Vagina (tissue), 2 donors: ENCODE data around the gene ARL5A.

Experiments
- POLR2A ChIP-seq, 2 donors: fragments of 450-650 bp; IDR thresholded peaks; one replicate each; pipeline ENCODE4 v1.6.1; 2017; ENCODE audit warnings: antibody characterized with exemption in 2 of 2, mild to moderate bottlenecking in 2 of 2, moderate library complexity in 2 of 2
- POLR2AphosphoS5 ChIP-seq, 2 donors: sonication (generic); formaldehyde crosslinking; IDR thresholded peaks; one replicate each; pipeline ENCODE4 v1.9.0; 2017; ENCODE audit warnings: antibody characterized with exemption in 2 of 2, mild to moderate bottlenecking in 2 of 2, low read depth in 1 of 2; ENCODE audit not compliant: insufficient read depth in 1 of 2
- TF ChIP-seq, protein P1 (sequence below), 3 experiments: fragments of 450-650 bp in 2 of 3; fragments of 200-600 bp in 1 of 3; sonication (generic) in 1 of 3; IDR thresholded peaks; one replicate each; pipeline ENCODE4 v1.5.1; 2017 to 2019; ENCODE audit warnings: antibody characterized with exemption in 3 of 3, mild to moderate bottlenecking in 2 of 3, moderate library complexity in 2 of 3

DNA sequence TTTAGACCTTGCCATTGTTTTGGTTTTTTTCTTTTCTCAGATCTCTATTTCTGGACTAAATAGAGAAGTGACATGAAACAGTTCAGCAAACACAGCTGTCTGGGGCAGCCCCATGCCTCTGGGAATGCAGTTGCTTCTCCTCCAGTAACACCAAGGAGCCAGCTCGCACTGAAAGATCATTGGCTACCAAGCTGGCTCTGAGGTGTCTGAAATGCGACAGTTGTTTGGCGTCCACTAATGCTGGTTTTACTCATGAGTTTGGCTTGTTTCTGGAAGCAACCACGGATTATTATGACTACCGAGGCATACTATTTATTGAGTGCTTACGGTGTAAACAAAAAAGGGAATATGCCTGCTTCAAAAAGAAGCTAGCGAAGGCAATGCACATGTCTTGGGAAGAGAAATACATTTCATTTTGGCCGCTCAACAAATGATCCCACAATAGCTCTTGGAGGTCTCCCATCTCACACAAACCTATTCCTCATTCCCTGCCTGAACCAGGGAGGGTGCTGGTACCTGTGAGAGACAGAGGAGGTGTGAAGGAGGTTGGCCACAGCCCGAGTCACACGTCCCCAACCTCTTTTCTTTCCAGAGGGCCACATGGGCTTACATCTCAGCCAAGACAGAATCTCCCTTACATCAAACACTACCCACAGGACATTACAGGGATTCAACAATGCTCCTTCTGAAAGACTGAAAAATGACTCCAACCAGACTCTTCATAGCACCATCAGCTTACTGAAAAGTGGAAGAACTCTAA lies 56.4 kb downstream of the ARL5A start:
- TF ChIP-seq, protein P1, sequence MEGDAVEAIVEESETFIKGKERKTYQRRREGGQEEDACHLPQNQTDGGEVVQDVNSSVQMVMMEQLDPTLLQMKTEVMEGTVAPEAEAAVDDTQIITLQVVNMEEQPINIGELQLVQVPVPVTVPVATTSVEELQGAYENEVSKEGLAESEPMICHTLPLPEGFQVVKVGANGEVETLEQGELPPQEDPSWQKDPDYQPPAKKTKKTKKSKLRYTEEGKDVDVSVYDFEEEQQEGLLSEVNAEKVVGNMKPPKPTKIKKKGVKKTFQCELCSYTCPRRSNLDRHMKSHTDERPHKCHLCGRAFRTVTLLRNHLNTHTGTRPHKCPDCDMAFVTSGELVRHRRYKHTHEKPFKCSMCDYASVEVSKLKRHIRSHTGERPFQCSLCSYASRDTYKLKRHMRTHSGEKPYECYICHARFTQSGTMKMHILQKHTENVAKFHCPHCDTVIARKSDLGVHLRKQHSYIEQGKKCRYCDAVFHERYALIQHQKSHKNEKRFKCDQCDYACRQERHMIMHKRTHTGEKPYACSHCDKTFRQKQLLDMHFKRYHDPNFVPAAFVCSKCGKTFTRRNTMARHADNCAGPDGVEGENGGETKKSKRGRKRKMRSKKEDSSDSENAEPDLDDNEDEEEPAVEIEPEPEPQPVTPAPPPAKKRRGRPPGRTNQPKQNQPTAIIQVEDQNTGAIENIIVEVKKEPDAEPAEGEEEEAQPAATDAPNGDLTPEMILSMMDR (IDR thresholded peaks at IDR 0.05), result no peak
- TF ChIP-seq POLR2A (IDR thresholded peaks at IDR 0.05) (no peak), POLR2AphosphoS5 (IDR thresholded peaks at IDR 0.05; ENCODE audit: insufficient read depth in 1 of 2, low read depth in 1 of 2) (no peak)
